Coronary artery (tissue), 2 donors: ENCODE measurements around the gene ADCY6.

Experiments
- DNase-seq: peaks from one replicate; pipeline ENCODE4 v3.0.0-alpha.2; 2017; ENCODE audit warnings: low spot score
- H3K27ac ChIP-seq, 2 donors: fragments of 200-600 bp; sonication (generic); one replicate each; pipeline ENCODE4 v1.5.1; 2016 to 2019
- H3K4me3 ChIP-seq: fragments of 200-600 bp; sonication (generic); 2 replicates; pipeline ENCODE4 v1.5.1; 2016; ENCODE audit warnings: mild to moderate bottlenecking, moderate library complexity
- TF ChIP-seq, protein P1 (sequence below): fragments of 200-600 bp; sonication (generic); IDR thresholded peaks from one replicate; pipeline ENCODE4 v1.5.1; 2019; ENCODE audit warnings: antibody characterized with exemption

Gene ADCY6

DNA sequence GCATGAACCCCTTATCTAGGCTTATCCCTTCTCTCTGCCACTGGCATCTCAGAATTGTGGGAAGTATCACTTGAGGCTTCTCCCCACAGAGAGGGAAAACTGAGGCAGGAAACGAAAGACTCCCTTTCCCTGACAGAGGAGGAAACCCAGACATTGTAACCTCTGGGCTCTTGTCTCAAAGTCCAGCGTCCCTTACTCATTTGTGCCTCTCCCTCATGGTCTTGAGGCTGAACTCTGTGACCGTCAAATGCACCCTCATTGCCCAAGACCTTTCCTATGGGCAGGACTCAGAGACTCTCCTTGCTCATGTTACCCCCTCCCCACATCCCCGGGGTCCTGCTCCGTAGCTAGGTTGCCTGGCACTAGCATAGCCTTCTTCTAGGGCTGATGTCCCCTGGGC lies 33.2 kb upstream of the ADCY6 start:
- TF ChIP-seq, protein P1, sequence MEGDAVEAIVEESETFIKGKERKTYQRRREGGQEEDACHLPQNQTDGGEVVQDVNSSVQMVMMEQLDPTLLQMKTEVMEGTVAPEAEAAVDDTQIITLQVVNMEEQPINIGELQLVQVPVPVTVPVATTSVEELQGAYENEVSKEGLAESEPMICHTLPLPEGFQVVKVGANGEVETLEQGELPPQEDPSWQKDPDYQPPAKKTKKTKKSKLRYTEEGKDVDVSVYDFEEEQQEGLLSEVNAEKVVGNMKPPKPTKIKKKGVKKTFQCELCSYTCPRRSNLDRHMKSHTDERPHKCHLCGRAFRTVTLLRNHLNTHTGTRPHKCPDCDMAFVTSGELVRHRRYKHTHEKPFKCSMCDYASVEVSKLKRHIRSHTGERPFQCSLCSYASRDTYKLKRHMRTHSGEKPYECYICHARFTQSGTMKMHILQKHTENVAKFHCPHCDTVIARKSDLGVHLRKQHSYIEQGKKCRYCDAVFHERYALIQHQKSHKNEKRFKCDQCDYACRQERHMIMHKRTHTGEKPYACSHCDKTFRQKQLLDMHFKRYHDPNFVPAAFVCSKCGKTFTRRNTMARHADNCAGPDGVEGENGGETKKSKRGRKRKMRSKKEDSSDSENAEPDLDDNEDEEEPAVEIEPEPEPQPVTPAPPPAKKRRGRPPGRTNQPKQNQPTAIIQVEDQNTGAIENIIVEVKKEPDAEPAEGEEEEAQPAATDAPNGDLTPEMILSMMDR: no peak
- Histone ChIP-seq H3K4me3 (no peak overlapping the region), H3K27ac (no peak overlapping the region)
- no peak for DNase-seq

DNA sequence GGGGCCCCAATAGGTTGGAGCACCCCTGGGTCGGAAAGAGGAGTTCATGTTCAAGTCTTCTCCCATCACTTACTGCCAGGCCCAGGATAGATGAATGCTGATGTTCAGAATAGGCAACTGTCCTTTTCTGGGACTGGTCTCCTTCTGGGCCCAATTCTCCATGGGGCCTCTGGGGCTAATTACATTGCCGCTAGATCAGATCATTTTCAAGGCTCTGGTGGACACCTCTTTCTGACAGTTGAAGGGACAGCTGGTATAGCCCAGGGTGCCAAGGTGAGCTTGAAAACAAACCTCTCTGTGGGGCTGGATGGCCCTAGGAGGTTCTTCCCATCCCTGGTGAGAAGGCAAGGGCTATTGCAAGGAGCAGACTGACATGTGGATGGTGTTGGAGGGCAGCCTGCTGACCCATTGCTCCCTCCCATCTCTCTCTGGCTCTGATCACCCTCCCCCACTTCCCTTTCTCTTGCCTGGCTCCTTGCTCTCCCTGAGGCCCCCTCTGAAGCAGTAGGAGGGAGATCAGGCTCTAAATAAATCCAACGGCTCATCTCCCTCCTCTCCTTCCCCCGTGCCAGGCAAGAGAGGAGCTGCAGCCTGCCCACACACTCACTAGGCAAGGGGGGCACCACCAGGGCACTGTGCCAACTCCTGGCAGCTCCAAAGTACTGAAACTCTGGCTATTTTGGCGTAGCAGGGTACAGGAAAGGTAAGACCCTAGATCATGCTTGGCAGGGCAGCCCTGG lies 31.3 kb upstream of the ADCY6 start:
- no peak for DNase-seq
- TF ChIP-seq, protein P1: no peak
- H3K4me3 ChIP-seq: no peak overlapping the region

DNA sequence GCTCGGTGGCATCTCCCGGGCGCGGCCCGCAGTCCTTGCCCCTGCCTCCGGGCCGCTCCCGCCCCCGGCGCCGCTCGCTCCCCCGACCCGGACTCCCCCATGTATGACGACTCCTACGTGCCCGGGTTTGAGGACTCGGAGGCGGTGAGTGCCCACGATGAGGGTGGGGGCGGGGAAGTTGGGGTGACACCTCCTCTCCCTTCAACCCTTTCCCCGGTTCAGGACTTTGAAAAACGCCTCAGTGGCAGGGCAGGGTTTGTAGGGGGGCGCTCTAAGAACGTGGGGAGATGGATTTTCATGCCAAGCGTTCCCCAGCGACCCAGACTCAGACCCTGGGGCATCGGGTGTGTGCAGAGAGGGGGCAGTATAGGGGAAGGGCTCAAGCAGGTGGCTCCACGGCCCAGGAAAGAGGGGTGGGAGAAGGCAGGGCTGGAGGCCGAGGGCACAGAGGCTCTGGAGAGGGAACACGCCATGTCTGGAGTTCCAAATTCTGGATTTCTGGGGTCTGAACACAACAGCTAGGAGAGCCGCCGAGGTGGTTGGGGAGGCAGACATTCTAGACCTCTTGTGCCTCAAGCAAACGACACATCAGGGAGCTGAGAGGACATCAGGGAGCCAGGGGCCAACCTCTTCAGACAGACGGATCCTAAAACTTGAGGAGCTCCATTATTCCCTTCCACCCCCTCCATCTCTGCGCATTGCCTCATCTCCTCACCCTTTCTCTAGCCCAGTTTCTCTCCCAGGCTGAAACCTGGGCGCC lies 30.1 kb upstream of the ADCY6 start:
- H3K4me3 ChIP-seq: peak overlapping the region; percentile 83
- no peak for DNase-seq
- H3K27ac ChIP-seq: peak overlapping the region; percentile 32 to 57
- TF ChIP-seq, protein P1: no peak

More for the DNA sequence above, 31.3 kb upstream of the ADCY6 start:
- H3K27ac ChIP-seq: no peak overlapping the region

DNA sequence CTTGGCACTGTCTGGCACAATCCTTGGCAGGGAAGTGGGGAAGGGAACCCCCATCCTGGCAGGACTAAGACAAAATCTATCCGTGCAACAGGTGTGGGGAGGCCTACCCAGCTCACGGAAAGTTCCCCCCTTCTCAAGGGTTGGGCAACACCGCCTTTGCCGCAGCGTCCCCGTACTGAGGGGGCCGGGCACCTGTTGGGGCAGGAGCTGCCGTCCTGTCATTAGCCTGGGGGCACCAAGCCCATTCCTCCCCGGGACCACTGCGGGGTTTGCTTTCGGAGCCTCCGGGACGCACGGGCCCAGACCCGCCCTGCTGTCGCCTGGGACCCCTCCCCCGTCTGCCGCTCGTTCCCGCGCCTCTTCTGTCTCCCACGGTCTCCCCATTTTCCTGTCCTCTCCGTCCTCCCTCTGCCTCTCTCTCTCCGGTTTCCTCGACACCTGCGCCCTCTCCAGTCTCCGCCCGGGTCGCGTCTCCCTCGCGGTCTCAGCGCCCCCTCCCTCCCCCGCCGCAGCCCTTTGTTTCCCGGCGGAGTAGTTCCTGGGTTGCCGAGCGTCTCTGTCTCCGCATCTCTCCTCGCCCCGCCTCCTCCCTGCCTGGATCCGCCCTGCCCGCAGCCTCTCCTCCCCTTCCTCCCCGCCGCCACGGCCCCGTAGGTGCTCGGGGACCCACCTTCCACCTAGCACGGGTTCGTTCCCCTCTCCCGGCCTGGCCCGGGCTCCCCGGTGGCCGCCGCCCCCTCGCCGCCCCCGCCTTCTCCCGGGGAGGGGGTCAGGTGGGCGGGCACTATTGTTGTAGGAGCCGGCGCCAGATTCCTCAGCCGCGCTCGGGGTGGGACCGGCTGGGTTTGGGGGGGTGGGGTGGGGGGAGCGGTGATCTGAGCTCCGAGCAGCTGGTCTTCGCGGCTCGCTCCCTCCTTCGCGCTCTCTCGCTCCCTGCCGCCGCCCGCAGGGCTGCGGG lies 29.3 kb upstream of the ADCY6 start, which contains the start of gene CACNB3:
Gene CACNB3, plus strand, starts transcription at position 624 of the 958 bp plus-strand sequence. CDS start 434 bp downstream, outside the sequence.
- peak within 1 kb of the TSS; percentile 83 for H3K4me3 ChIP-seq
- peak; percentile 84 for DNase-seq
- H3K27ac ChIP-seq: peak within 1 kb of the TSS; percentile 32 to 57
- TF ChIP-seq, protein P1: no peak

DNA sequence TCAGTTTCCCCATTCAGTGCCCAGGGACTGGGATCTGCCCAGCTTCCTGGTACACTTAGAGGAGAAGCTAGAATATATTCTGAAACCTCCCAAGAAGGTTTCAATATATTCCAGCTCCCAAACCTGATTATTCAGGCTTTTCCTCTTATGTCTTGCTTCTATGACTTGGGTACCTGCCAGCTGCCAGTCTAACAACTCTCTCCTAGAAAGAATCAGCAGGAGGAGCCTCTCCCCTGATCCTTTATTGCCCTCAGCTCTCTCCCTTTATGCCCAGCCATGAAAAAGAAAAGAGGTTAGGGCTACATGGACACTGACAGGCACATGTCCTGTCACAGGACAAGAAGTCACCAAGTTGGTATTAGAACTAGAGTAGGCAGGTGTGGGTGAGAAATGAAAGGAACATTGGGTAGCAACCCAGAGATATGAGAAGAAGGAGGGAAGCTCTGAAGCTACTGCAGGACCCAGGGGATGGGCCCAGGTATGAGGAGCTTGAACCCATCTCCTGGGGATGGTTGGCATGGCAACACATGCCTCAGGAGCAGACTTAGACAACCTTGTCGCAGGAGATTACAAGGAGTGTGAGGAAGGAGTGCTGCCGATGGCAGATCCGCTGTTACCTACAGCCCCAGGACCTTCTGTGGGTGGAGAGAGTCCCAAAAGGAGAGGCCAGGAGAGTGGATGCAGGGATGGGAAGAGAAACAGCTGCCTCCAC lies 27.4 kb upstream of the ADCY6 start:
- H3K4me3 ChIP-seq: peak overlapping the region; percentile 84
- H3K27ac ChIP-seq: peak overlapping the region in 1 of 2 donors; percentile 92
- DNase-seq: no peak
- TF ChIP-seq, protein P1: no peak
